Stomach (tissue), 9 donors: ENCODE data around the gene CRTC3. TPM values are rescaled to one million over a fixed set of nuclear protein-coding genes. Genes with fewer than 3 reads are reported as not detected.
A peak's percentile ranks its signal among the peaks of the same experiment; 100 is the strongest.

ENCODE experiments used
- DNase-seq, 2 donors: peaks; one replicate each; pipeline versions ENCODE4 v3.0.0 to v3.0.0-alpha.2; 2013 to 2019
- H3K27ac ChIP-seq, 5 donors: fragments of 200-600 bp in 4 of 5; sonication (generic) in 4 of 5; one replicate each; pipeline ENCODE4 v1.5.1; 2013 to 2019; ENCODE audit warnings: mild to moderate bottlenecking in 1 of 5, moderate library complexity in 1 of 5
- H3K27me3 ChIP-seq, 3 donors: fragments of 200-600 bp; sonication (generic); one replicate each; pipeline ENCODE4 v1.5.1; 2017 to 2019; ENCODE audit warnings: mixed run types in 1 of 3
- H3K36me3 ChIP-seq, 4 donors: fragments of 200-600 bp; sonication (generic); 1 replicate in 3 of 4; 2 replicates in 1 of 4; pipeline ENCODE4 v1.5.1; 2016 to 2019
- H3K4me1 ChIP-seq, 4 donors: fragments of 200-600 bp; sonication (generic); one replicate each; pipeline ENCODE4 v1.5.1; 2016 to 2019
- H3K4me3 ChIP-seq, 4 donors: fragments of 200-600 bp; sonication (generic) in 3 of 4; one replicate each; pipeline ENCODE4 v1.5.1; 2016 to 2019; ENCODE audit warnings: mild to moderate bottlenecking in 1 of 4
- H3K9me3 ChIP-seq, 4 donors: fragments of 200-600 bp; sonication (generic); one replicate each; pipeline ENCODE4 v1.5.1; 2016 to 2019
- EP300 ChIP-seq: sonication (generic); formaldehyde crosslinking; IDR thresholded peaks from one replicate; pipeline ENCODE4 v1.6.1; 2017; ENCODE audit warnings: antibody characterized with exemption
- POLR2A ChIP-seq, 4 donors: fragments of 450-650 bp; IDR thresholded peaks; one replicate each; pipeline ENCODE4 v1.6.1; 2016; ENCODE audit warnings: antibody characterized with exemption in 4 of 4, control low read depth in 2 of 4, mild to moderate bottlenecking in 1 of 4, moderate library complexity in 1 of 4
- POLR2AphosphoS5 ChIP-seq, 3 donors: sonication (generic); formaldehyde crosslinking; IDR thresholded peaks; one replicate each; pipeline ENCODE4 v1.6.1; 2016; ENCODE audit warnings: antibody characterized with exemption in 3 of 3
- WGBS, 5 donors: extraction: QIAGEN DNeasy Blood & Tissue Kit in 3 of 5; methylation state at CpG; one replicate each; pipeline versions ENCODE4 v1.1.5 to v1.1.7; 2013 to 2018; 5-methylcytosine and 5-hydroxymethylcytosine counted together
- intact Hi-C: fragments of 100-400 bp; cut with DNase I; formaldehyde crosslinking; loops from one replicate; pipeline ENCODE4 v1.15.1; 2023; ENCODE audit warnings: low total_unique reads
- polyA plus RNA-seq, 3 donors: library from polyadenylated mRNA; stranded (reverse); fragments of 200-250 nt; gene quantifications; one replicate each; pipeline ENCODE4 v1.2.3, GENCODE V29; 2013
- total RNA-seq, 5 donors: library from RNA; depleted of rRNA; stranded (reverse); fragments of >200 nt; gene quantifications; one replicate each; pipeline versions ENCODE4 v1.1.0 to v1.2.3, GENCODE V29; 2014 to 2016
- TF ChIP-seq, protein P1 (sequence below), 7 experiments: fragments of 450-650 bp in 4 of 7; fragments of 200-600 bp in 3 of 7; sonication (generic) in 3 of 7; IDR thresholded peaks; one replicate each; pipeline ENCODE4 v1.5.1; 2016 to 2019; ENCODE audit warnings: antibody characterized with exemption in 7 of 7, control low read depth in 2 of 7, mild to moderate bottlenecking in 1 of 7
- donor health status: healthy with polysubstance abuse.
- donor health status: Bipolar disorder and iron deficiency.
- donor health status: healthy.

The CRTC3 gene
- total and polyA plus RNA-seq, 8 donors, result 8.2 to 47.7 (median 14.5) TPM

DNA sequence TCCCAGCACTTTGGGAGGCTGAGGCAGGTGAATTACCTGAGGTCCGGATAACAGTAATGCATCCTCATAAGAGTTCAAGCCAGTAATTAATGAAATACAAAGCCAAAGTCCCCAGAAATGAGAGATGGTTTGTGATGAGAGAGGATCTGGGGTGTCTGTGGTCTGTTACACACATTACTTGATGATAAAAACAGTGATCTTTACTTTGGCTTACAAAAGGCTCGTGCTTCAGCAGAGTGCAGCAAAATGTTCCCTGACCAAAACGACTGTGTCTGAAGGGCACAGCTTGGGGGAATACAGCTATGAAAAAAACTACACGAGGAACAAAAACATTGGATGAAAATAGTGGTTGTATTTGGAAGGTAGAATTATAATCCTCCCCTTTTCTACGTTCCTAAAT is 40.9 kb downstream of the CRTC3 start:
- H3K4me1 ChIP-seq, result peaks cover 0 to 47% (median 11%) of the 10 kb centered on the region in 4 donors
- 54 to 72% (median 66%) methylated on average over 5 of the region's 5 CpGs for WGBS, 5 donors
- H3K27ac ChIP-seq, result peak overlapping the region in 2 of 5 donors; percentile 51 to 57
- no peaks in the 10 kb centered on the region for H3K36me3 ChIP-seq
- H3K27me3 ChIP-seq, result no peaks in the 10 kb centered on the region
- H3K9me3 ChIP-seq, result no peaks in the 10 kb centered on the region
- TF ChIP-seq, protein P1, sequence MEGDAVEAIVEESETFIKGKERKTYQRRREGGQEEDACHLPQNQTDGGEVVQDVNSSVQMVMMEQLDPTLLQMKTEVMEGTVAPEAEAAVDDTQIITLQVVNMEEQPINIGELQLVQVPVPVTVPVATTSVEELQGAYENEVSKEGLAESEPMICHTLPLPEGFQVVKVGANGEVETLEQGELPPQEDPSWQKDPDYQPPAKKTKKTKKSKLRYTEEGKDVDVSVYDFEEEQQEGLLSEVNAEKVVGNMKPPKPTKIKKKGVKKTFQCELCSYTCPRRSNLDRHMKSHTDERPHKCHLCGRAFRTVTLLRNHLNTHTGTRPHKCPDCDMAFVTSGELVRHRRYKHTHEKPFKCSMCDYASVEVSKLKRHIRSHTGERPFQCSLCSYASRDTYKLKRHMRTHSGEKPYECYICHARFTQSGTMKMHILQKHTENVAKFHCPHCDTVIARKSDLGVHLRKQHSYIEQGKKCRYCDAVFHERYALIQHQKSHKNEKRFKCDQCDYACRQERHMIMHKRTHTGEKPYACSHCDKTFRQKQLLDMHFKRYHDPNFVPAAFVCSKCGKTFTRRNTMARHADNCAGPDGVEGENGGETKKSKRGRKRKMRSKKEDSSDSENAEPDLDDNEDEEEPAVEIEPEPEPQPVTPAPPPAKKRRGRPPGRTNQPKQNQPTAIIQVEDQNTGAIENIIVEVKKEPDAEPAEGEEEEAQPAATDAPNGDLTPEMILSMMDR (IDR thresholded peaks at IDR 0.05), result no peak
- TF ChIP-seq POLR2A (IDR thresholded peaks at IDR 0.05), result no peak
- no peak for TF ChIP-seq POLR2AphosphoS5 (IDR thresholded peaks at IDR 0.05)
- TF ChIP-seq EP300, result no peak
- intact Hi-C loops, result no loop called here
- no peak overlapping the region for H3K4me3 ChIP-seq
- DNase-seq, result no peak

DNA sequence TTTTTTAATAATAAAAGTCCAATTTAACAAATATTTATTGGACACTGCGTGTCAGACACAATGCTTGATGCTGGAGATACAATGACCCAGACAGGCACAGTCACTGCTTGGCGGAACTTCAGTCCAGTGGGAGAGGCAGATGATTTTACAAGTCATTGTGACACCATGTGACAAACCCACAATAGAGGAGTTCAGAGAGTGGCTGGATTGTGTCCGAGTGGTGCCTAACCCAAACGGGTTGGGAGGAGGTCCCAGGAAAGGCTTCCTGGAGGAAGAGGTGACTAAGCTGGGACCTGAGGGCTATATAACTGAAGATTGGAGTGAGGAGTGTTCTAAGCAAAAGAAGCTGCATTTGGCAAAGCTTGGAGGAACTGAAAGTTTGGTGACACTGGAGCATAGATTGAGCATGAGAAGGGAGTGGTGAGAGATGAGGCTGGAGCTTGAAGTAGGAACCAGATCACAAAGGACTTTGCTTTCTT is 41.4 kb downstream of the CRTC3 start:
- Histone ChIP-seq H3K9me3 (no peaks in the 10 kb centered on the region), H3K36me3 (no peaks in the 10 kb centered on the region), H3K4me3 (no peak overlapping the region), H3K27ac (peak overlapping the region in 2 of 5 donors; percentile 51 to 57), H3K4me1 (peaks cover 0 to 42% (median 8%) of the 10 kb centered on the region in 4 donors), H3K27me3 (no peaks in the 10 kb centered on the region)
- WGBS, 5 donors, result 59 to 74% (median 72%) methylated on average over 4 of the region's 4 CpGs
- TF ChIP-seq, protein P1 (IDR thresholded peaks at IDR 0.05), result no peak
- TF ChIP-seq POLR2A (IDR thresholded peaks at IDR 0.05) (no peak), POLR2AphosphoS5 (IDR thresholded peaks at IDR 0.05) (peak in 1 of 3 donors; percentile 8), EP300 (no peak)
- intact Hi-C loops, result no loop called here
- DNase-seq, result no peak

DNA sequence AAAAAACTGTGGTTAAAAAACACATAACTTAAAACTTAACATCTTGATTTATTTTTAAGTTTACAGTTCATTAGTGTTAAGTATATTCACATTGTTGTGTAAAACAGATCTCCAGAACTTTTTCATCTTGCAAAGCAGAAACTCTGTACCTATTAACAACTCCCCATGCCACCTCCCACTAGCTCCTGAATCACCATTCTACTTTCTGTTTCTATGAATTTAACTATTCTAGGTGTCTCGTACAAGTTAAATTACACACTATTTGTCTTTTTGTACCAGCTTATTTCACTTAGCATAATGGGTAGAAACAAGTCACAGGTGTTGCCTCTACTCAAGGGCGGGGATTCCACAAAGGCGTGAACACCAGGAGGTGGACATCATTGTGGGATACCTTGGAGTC is 43.2 kb downstream of the CRTC3 start:
- 86 to 95% (median 93%) methylated on average over 3 of the region's 3 CpGs for WGBS, 5 donors

DNA sequence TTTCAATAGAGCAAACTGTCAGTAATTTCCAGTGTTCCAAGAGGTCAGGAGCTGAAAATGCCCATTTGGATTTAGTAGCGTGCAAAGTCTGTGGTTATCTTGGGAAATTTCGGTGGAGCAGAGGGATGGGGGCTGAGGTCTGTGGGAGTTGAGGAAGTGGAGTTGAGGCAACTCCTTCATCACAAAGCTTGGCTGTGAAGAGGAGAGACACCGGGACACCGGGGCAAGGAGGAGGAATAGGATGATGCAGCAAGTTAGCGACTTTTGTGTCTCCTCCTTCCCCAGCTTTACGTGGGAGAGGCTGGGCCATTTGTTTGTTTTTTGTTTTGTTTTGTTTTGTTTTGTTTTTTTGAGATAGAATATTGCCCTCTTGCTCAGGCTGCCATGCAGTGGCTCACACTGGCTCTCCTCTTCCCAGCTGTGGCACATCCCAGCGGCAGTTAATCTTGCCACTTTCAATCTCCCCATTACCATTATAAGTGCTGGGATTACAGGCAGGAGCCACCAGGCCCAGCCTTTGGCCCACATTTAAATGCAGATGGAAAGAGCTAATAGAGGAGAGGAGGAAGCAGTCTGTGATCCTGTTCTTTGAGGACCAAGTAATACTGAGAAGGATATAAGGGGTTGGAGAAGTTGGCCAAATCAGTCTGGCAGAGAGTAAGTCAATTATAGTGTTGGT is 47.1 kb downstream of the CRTC3 start:
- DNase-seq, result no peak
- WGBS, 5 donors, result 85 to 92% (median 90%) methylated on average over 7 of the region's 7 CpGs
- Histone ChIP-seq H3K9me3 (no peaks in the 10 kb centered on the region), H3K27ac (no peak overlapping the region), H3K36me3 (no peaks in the 10 kb centered on the region), H3K4me1 (peaks cover 0 to 36% (median 20%) of the 10 kb centered on the region in 4 donors), H3K27me3 (no peaks in the 10 kb centered on the region), H3K4me3 (no peak overlapping the region)
- TF ChIP-seq POLR2A (IDR thresholded peaks at IDR 0.05), result no peak
- TF ChIP-seq, protein P1 (IDR thresholded peaks at IDR 0.05), result no peak
- no peak for TF ChIP-seq EP300
- no peak for TF ChIP-seq POLR2AphosphoS5 (IDR thresholded peaks at IDR 0.05)
- intact Hi-C loops, result no loop called here

More for the DNA sequence above, 43.2 kb downstream of the CRTC3 start:
- Histone ChIP-seq H3K36me3 (no peaks in the 10 kb centered on the region), H3K9me3 (no peaks in the 10 kb centered on the region), H3K27me3 (no peaks in the 10 kb centered on the region), H3K4me1 (peaks cover 0 to 32% (median 10%) of the 10 kb centered on the region in 4 donors), H3K4me3 (no peak overlapping the region), H3K27ac (no peak overlapping the region)
- TF ChIP-seq POLR2A (IDR thresholded peaks at IDR 0.05), result no peak
- TF ChIP-seq, protein P1 (IDR thresholded peaks at IDR 0.05), result no peak
- TF ChIP-seq EP300, result no peak
- TF ChIP-seq POLR2AphosphoS5 (IDR thresholded peaks at IDR 0.05), result no peak
- intact Hi-C loops, result no loop called here
- DNase-seq, result no peak
